ENCODE results near the gene NLRP4. TPM values are rescaled to one million over a fixed set of nuclear protein-coding genes. Genes with fewer than 3 reads are reported as not detected.
"Not testable (repeated sequence)": the region's sequence is repeated elsewhere in the genome, so short reads cannot be mapped to it uniquely, and the experiment has no call there.

NLRP4 gene
- total and polyA plus RNA-seq, 8 donors, result not detected

DNA sequence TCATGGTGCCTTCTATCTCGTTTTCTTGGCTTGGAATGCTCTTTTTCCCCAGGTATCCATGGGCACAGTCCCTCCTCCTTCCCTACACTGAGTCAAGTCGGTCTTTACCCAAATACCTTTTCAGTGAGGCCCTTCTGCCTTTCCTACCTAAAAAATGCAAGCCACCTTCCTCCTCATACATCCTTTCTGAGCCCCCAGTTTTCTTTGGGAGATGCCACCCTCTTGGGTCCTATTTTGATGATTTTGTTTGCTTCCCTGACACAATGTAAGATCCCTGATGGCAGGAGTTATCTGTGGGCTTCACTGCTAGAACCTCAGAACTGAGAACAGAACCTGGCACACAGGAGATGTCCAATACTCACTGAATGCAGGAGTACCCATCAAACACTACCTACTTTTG is 73.5 kb downstream of the NLRP4 start:
- H3K9me3 ChIP-seq, result no peaks in the 10 kb centered on the region
- H3K27me3 ChIP-seq, result peaks cover 0 to 5% (median 0%) of the 10 kb centered on the region in 4 donors
- no peaks in the 10 kb centered on the region for H3K4me1 ChIP-seq
- H3K36me3 ChIP-seq, result no peaks in the 10 kb centered on the region
- FAIRE-seq (no peak), ATAC-seq (no peak), DNase-seq (no peak)
- 21 to 27% methylated on average over 2 of the region's 2 CpGs for WGBS, 2 donors
- TF ChIP-seq, protein P1, sequence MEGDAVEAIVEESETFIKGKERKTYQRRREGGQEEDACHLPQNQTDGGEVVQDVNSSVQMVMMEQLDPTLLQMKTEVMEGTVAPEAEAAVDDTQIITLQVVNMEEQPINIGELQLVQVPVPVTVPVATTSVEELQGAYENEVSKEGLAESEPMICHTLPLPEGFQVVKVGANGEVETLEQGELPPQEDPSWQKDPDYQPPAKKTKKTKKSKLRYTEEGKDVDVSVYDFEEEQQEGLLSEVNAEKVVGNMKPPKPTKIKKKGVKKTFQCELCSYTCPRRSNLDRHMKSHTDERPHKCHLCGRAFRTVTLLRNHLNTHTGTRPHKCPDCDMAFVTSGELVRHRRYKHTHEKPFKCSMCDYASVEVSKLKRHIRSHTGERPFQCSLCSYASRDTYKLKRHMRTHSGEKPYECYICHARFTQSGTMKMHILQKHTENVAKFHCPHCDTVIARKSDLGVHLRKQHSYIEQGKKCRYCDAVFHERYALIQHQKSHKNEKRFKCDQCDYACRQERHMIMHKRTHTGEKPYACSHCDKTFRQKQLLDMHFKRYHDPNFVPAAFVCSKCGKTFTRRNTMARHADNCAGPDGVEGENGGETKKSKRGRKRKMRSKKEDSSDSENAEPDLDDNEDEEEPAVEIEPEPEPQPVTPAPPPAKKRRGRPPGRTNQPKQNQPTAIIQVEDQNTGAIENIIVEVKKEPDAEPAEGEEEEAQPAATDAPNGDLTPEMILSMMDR (IDR thresholded peaks at IDR 0.05), result no peak
- no peak overlapping the region for H3K27ac ChIP-seq
- intact Hi-C loops (cut with DNase I), result no loop called here
- H3K4me3 ChIP-seq, result no peak overlapping the region

DNA sequence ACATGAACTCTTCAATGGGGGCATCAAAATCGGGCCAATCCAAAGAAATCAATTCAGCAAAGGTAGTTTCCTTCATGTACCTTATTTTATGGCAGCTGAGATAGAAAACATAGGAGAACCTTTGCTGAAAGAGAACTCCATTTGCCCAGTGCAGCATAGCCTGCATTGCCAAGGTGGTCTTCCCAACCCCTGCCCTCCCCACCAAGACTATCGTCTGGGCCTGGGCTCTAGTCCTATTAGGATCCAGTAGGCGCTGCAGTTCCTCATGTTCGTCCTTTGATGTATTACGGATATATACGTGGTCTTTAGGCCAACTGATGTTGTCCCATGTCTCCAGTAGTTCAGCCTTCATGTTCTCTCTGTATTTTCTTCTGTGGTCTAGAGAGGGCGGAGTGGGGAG is 76.6 kb downstream of the NLRP4 start:
- 69 to 78% methylated on average over 7 of the region's 7 CpGs for WGBS, 2 donors
- H3K4me3 ChIP-seq, result no peak overlapping the region
- no peaks in the 10 kb centered on the region for H3K36me3 ChIP-seq
- H3K27me3 ChIP-seq, result peaks cover 0 to 5% (median 1%) of the 10 kb centered on the region in 4 donors
- TF ChIP-seq, protein P1 (IDR thresholded peaks at IDR 0.05), result no peak
- FAIRE-seq, result no peak
- no peak for DNase-seq
- no peaks in the 10 kb centered on the region for H3K4me1 ChIP-seq
- ATAC-seq, result no peak
- no peak overlapping the region for H3K27ac ChIP-seq
- no peaks in the 10 kb centered on the region for H3K9me3 ChIP-seq
- intact Hi-C loops (cut with DNase I), result no loop called here

GRCh38 chr19:55913643-55914268 is 77.4 kb downstream of the NLRP4 start:
- Histone ChIP-seq H3K9me3 (no peaks in the 10 kb centered on the region), H3K27ac (no peak overlapping the region), H3K4me1 (no peaks in the 10 kb centered on the region), H3K27me3 (peaks cover 0 to 5% (median 1%) of the 10 kb centered on the region in 4 donors), H3K4me3 (no peak overlapping the region), H3K36me3 (no peaks in the 10 kb centered on the region)
- FAIRE-seq, result no peak
- ATAC-seq, result no peak
- intact Hi-C loops (cut with DNase I), result no loop called here
- TF ChIP-seq, protein P1 (IDR thresholded peaks at IDR 0.05), result no peak
- DNase-seq, result no peak
- 39 to 45% methylated on average over 9 of the region's 9 CpGs for WGBS, 2 donors

GRCh38 chr19:55923556-55923955 is 87.2 kb downstream of the NLRP4 start:
- TF ChIP-seq, protein P1 (IDR thresholded peaks at IDR 0.05), result no peak
- H3K4me3 ChIP-seq, result no peak overlapping the region
- no peak for ATAC-seq
- FAIRE-seq, result no peak
- no peaks in the 10 kb centered on the region for H3K27me3 ChIP-seq
- H3K27ac ChIP-seq, result no peak overlapping the region
- DNase-seq, result no peak
- H3K36me3 ChIP-seq, result no peaks in the 10 kb centered on the region
- H3K9me3 ChIP-seq, result no peaks in the 10 kb centered on the region
- no peaks in the 10 kb centered on the region for H3K4me1 ChIP-seq
- intact Hi-C loops (cut with DNase I), result no loop called here
- WGBS, 2 donors, result 42 to 59% methylated on average over 5 of the region's 5 CpGs

DNA sequence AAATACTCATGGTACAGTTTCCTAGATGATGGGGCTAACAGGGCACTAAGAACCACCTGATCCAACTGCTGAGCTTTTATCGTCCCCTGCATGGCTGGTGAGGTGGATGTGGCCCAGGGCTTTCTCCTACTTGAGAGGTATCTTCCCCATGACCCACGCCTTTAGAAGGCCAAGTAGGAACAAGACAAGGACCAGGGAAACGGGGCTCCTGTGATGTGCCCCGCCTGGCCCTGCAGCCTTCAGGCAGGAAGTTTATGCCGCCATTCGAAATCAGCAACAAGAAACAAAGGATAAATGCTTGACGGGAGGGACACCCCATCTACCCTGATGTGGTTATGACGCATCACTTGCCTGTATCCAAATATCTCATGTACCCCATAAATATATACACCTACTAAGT is 91.7 kb downstream of the NLRP4 start:
- no peak overlapping the region for H3K4me3 ChIP-seq
- intact Hi-C loops (cut with DNase I), result no loop called here
- H3K36me3 ChIP-seq, result no peaks in the 10 kb centered on the region
- H3K9me3 ChIP-seq, result no peaks in the 10 kb centered on the region
- no peak overlapping the region for H3K27ac ChIP-seq
- H3K4me1 ChIP-seq, result no peaks in the 10 kb centered on the region
- no peak for ATAC-seq
- DNase-seq, result no peak
- no peaks in the 10 kb centered on the region for H3K27me3 ChIP-seq
- WGBS, 2 donors, result 54 to 67% methylated on average over 8 of the region's 8 CpGs
- TF ChIP-seq, protein P1 (IDR thresholded peaks at IDR 0.05), result no peak
- FAIRE-seq, result no peak

- H3K36me3 ChIP-seq; H3K27ac ChIP-seq; H3K4me1 ChIP-seq; H3K4me3 ChIP-seq; ATAC-seq; H3K27me3 ChIP-seq; FAIRE-seq; H3K9me3 ChIP-seq; DNase-seq; intact Hi-C loops (cut with DNase I): not testable (repeated sequence)
- WGBS, 2 donors, result 74 to 80% methylated on average over 5 of the region's 5 CpGs
Measured at GRCh38 chr19:55929258-55929657, 92.9 kb downstream of the NLRP4 start.

Measured in pancreas (tissue), 10 donors.